NCI-H2227 (cell line): Measurements from ENCODE around the gene PAOX.
"Not testable (repeated sequence)": the region's sequence is repeated elsewhere in the genome, so short reads cannot be mapped to it uniquely, and the experiment has no call there.

Experiments
- DNase-seq: peaks from one replicate; lab custom pipeline; 2025; ENCODE audit not compliant: unreplicated experiment; lab: John Stamatoyannopoulos, UW

Gene PAOX

GRCh38 chr10:133362846-133363245, 16.2 kb upstream of the PAOX start:
- no peak for DNase-seq

GRCh38 chr10:133364645-133365431, 14.2 kb upstream of the PAOX start:
- no peak for DNase-seq

GRCh38 chr10:133365461-133366129, 13.5 kb upstream of the PAOX start:
- DNase-seq, result no peak

GRCh38 chr10:133366130-133366478, 13.0 kb upstream of the PAOX start:
- DNase-seq, result no peak

- no peak for DNase-seq
These were observed 12.3 kb upstream of the PAOX start for GRCh38 chr10:133366751-133367150.

GRCh38 chr10:133367461-133367860, 11.6 kb upstream of the PAOX start:
- not testable (repeated sequence) for DNase-seq

- no peak for DNase-seq
These were observed 10.9 kb upstream of the PAOX start for GRCh38 chr10:133368153-133368552.

GRCh38 chr10:133370030-133370786, 8.9 kb upstream of the PAOX start:
- DNase-seq, result no peak

GRCh38 chr10:133372507-133372906, 6.6 kb upstream of the PAOX start:
- no peak for DNase-seq

GRCh38 chr10:133373174-133374090, 5.6 kb upstream of the PAOX start, which contains the start of gene ECHS1:
Gene ECHS1 (minus strand): TSS chr10:133373354. CDS start chr10:133373333, 21 bp downstream.
- DNase-seq, result peak; percentile 95

GRCh38 chr10:133375357-133376115, 3.5 kb upstream of the PAOX start:
- no peak for DNase-seq

GRCh38 chr10:133376183-133376582, 2.9 kb upstream of the PAOX start:
- not testable (repeated sequence) for DNase-seq

GRCh38 chr10:133377025-133377817, 1.8 kb upstream of the PAOX start:
- DNase-seq, result no peak

GRCh38 chr10:133377818-133378250, 1.2 kb upstream of the PAOX start:
- no peak for DNase-seq

- peak; percentile 58 for DNase-seq
These were observed 588 bp upstream of the PAOX start for GRCh38 chr10:133378251-133379096.

GRCh38 chr10:133379801-133380666, 972 bp downstream of the PAOX start:
- DNase-seq, result no peak

GRCh38 chr10:133381036-133381435, 2.0 kb downstream of the PAOX start:
- DNase-seq, result no peak
